Retinal pigment epithelial cell (primary cell): Measurements from ENCODE around the gene MCTP1.

ENCODE experiments used
- DNase-seq: peaks from one replicate; pipeline ENCODE4 v3.0.0-alpha.2; 2010; ENCODE audit warnings: low read depth
- H3K4me3 ChIP-seq: 2 replicates; pipeline ENCODE4 v1.5.1; 2011; ENCODE audit warnings: mild to moderate bottlenecking, low read length, control low read depth, moderate library complexity
- CTCF ChIP-seq: conservative IDR thresholded peaks from 2 replicates; pipeline ENCODE4 v1.5.1; 2011; ENCODE audit warnings: low read depth, low read length, control low read depth, inconsistent platforms

The MCTP1 gene

GRCh38 chr5:94761786-94762185, 523.1 kb downstream of the MCTP1 start:
- TF ChIP-seq CTCF, result no peak
- no peak for DNase-seq

DNA sequence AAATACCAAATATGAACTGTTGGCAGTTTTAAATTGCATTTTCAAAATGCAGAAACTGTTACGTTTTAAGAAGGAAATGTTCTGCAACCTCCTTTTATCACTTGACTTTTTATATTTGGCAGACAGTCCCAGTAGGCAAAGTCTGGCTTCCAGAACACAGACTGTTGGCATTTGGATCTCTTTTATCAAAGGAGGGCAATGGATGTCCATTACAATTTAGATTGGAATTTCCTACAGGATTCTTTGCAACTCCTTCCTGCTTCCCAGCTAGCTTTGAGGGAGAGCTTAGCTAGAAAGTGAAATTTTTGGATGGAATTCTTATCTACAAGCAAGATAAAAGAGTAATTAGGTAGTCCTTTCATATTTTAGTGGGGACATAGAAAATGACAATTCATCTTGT, 523.8 kb downstream of the MCTP1 start:
- no peak for TF ChIP-seq CTCF
- DNase-seq, result no peak
- H3K4me3 ChIP-seq, result no peak overlapping the region

More at GRCh38 chr5:94761786-94762185, 523.1 kb downstream of the MCTP1 start:
- no peak overlapping the region for H3K4me3 ChIP-seq

- no peak overlapping the region for H3K4me3 ChIP-seq
- TF ChIP-seq CTCF, result no peak
- DNase-seq, result no peak
These were observed 524.9 kb downstream of the MCTP1 start for GRCh38 chr5:94759961-94760360.

DNA sequence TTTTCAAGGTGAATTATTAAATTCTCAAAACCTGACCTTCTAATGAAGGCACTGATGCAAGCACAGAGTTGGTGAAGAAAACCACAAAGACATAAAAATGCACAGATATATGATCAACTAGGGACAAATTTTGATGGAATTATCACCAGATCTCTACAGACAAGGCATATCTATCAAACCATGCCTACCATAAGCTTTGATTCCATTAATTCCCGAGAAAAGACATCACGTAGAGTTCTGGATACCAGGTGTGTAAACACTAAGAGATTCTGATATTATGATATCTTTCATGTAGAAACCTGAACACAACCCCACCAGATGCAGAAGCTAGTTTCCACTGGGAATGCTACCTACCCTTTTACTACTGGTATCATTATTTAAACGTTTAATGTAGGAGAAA, 525.9 kb downstream of the MCTP1 start:
- H3K4me3 ChIP-seq, result no peak overlapping the region
- no peak for DNase-seq
- no peak for TF ChIP-seq CTCF

DNA sequence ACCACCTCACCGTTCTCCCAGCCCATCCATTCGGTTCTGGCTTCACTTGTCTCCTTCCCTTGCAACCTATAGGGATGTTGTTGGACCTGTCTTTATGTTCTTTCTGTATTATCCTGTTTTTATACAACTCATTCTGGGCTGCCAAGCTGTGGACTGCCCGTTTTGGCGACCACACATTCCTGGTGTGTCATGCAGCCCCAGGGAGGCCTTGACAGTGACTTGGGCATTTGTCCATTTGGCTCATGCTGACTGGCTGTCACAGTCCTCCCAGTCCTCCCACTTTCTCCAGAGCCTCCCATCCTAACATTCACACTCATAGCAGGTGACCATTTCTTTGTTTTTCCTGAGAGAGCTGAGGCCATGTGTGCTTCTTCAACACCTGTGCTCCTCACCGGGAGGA, 530.1 kb downstream of the MCTP1 start:
- no peak for TF ChIP-seq CTCF
- H3K4me3 ChIP-seq, result no peak overlapping the region
- no peak for DNase-seq

DNA sequence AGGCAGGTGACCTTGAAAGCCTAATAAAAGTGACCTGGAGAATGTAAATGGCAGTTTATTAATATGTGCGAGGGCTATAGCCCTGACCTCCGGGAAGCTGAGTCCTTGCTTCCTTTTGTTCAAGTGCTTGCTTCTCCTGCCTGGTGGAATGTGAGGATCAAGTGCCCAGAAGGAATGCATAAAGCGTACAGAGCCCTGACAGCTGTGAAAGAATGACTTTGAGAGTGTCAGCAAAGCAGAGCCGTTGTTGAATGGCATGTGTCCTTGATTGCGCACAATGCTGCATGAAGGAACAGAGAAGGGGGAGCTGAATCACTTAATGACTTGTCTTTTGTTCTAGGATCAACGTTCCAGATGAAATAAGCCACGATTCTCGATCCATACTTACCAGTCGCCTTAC, 533.4 kb downstream of the MCTP1 start:
- H3K4me3 ChIP-seq, result no peak overlapping the region
- DNase-seq, result no peak
- TF ChIP-seq CTCF, result no peak

DNA sequence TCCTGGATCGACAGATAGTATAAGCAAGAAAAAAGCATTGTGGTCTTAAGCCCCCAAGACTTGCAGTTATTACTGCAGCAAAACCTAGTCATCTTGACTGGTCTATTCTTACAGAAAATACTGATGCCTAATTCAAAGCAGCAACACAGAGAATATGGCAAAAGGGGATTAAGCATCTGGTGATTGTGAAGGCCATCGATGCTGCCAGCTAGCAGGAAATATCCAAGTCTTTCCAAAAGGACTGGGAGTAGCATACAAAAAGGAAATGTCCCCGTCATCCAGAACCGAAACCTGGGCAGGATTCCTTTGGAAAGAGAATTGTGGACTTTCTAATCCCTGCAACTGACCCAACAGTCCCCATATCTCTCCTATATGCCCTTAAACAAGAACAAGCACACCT, 534.2 kb downstream of the MCTP1 start:
- TF ChIP-seq CTCF, result no peak
- no peak for DNase-seq
- H3K4me3 ChIP-seq, result no peak overlapping the region
